CD4-positive, CD25-positive, alpha-beta regulatory T cell (primary cell): ENCODE results near the gene L2HGDH. TPM values are rescaled to one million over a fixed set of nuclear protein-coding genes. Genes with fewer than 3 reads are reported as not detected.

Source experiments
- ATAC-seq, 2 donors: fragments of 150-1000 bp; cut with Tn5 transposase; one replicate each; pipeline ENCODE4 v1.10.0; 2021; ENCODE audit warnings: low read depth in 2 of 2, moderate number of reproducible peaks in 2 of 2, moderate library complexity in 1 of 2
- DNase-seq, 3 donors: peaks; one replicate each; pipeline versions ENCODE4 v3.0.0 to v3.0.0-alpha.2; 2012 to 2022; ENCODE audit warnings: mixed read lengths in 1 of 3
- H3K27ac ChIP-seq: one replicate; pipeline ENCODE4 v1.7.0; 2013; ENCODE audit warnings: mild to moderate bottlenecking, low read length; ENCODE audit not compliant: insufficient read depth, poor library complexity, severe bottlenecking
- H3K27me3 ChIP-seq: one replicate; pipeline ENCODE4 v1.7.0; 2013; ENCODE audit warnings: low read length; ENCODE audit not compliant: control insufficient read depth, insufficient read depth
- H3K36me3 ChIP-seq: one replicate; pipeline ENCODE4 v1.7.0; 2013; ENCODE audit warnings: mild to moderate bottlenecking, low read length, moderate library complexity; ENCODE audit not compliant: control insufficient read depth, insufficient read depth
- H3K4me1 ChIP-seq: 2 replicates; pipeline ENCODE4 v1.7.0; 2013; ENCODE audit warnings: mild to moderate bottlenecking, low read length; ENCODE audit not compliant: insufficient read depth, control insufficient read depth, poor library complexity, severe bottlenecking
- H3K4me3 ChIP-seq: one replicate; pipeline ENCODE4 v1.7.0; 2013; ENCODE audit warnings: low read depth, mild to moderate bottlenecking, low read length, moderate library complexity
- H3K9me3 ChIP-seq, 2 experiments: 1 replicate in 1 of 2; 2 replicates in 1 of 2; pipeline ENCODE4 v1.7.0; 2013; ENCODE audit warnings: low read length in 2 of 2, mild to moderate bottlenecking in 1 of 2, moderate library complexity in 1 of 2; ENCODE audit not compliant: control insufficient read depth in 2 of 2
- H3K27ac Mint-ChIP-seq, 3 donors: one replicate each; pipeline ENCODE4 v1.8.0; 2020 to 2022; ENCODE audit warnings: mild to moderate bottlenecking in 3 of 3, mixed read lengths in 3 of 3, moderate library complexity in 2 of 3
- H3K27me3 Mint-ChIP-seq: one replicate; pipeline ENCODE4 v1.8.0; 2022; ENCODE audit warnings: mild to moderate bottlenecking, mixed read lengths
- H3K36me3 Mint-ChIP-seq: one replicate; pipeline ENCODE4 v1.8.0; 2020; ENCODE audit warnings: mixed read lengths
- H3K4me1 Mint-ChIP-seq, 4 donors: one replicate each; pipeline ENCODE4 v1.8.0; 2020 to 2022; ENCODE audit warnings: mixed read lengths in 4 of 4, mild to moderate bottlenecking in 1 of 4
- H3K4me3 Mint-ChIP-seq, 4 donors: one replicate each; pipeline ENCODE4 v1.8.0; 2020 to 2022; ENCODE audit warnings: mild to moderate bottlenecking in 4 of 4, mixed read lengths in 4 of 4, moderate library complexity in 3 of 4
- H3K9me3 Mint-ChIP-seq, 7 donors: one replicate each; pipeline ENCODE4 v1.8.0; 2020 to 2022; ENCODE audit warnings: mixed read lengths in 7 of 7, mild to moderate bottlenecking in 3 of 7, moderate library complexity in 2 of 7
- polyA plus RNA-seq, 4 donors: library from polyadenylated mRNA; unstranded; fragments of 300-500 nt; fragmentation: Illumina TruSeq; gene quantifications; one replicate each; pipeline ENCODE4 v1.2.3, GENCODE V29; 2021
- total RNA-seq: library from RNA; stranded (reverse); gene quantifications from one replicate; pipeline ENCODE4 v1.2.3, GENCODE V29; 2022

The L2HGDH gene
- total and polyA plus RNA-seq, 5 donors from 2014 or later, result 2.2 to 3.7 (median 3.2) TPM

- Histone ChIP-seq H3K9me3 (no peaks in the 10 kb centered on the region), H3K4me1 (no peaks in the 10 kb centered on the region), H3K36me3 (peaks cover 5% of the 10 kb centered on the region), H3K4me3 (no peak overlapping the region), H3K27me3 (no peaks in the 10 kb centered on the region), H3K27ac (no peak overlapping the region)
- peak overlapping the region in 1 of 3 donors; percentile 85 for H3K27ac Mint-ChIP-seq
- peaks cover 0 to 19% (median 12%) of the 10 kb centered on the region in 4 donors for H3K4me1 Mint-ChIP-seq
- ATAC-seq, result no peak
- H3K9me3 Mint-ChIP-seq, result peaks cover 0 to 1% (median 0%) of the 10 kb centered on the region in 7 donors
- no peak for DNase-seq
- H3K36me3 Mint-ChIP-seq, result peaks cover 8% of the 10 kb centered on the region
- H3K27me3 Mint-ChIP-seq, result no peaks in the 10 kb centered on the region
- H3K4me3 Mint-ChIP-seq, result no peak overlapping the region
Measured at GRCh38 chr14:50344876-50345563, 33.0 kb upstream of the L2HGDH start.

GRCh38 chr14:50344116-50344775 lies 32.2 kb upstream of the L2HGDH start:
- Histone ChIP-seq H3K9me3 (no peaks in the 10 kb centered on the region), H3K27me3 (no peaks in the 10 kb centered on the region), H3K4me3 (no peak overlapping the region), H3K4me1 (no peaks in the 10 kb centered on the region), H3K27ac (no peak overlapping the region), H3K36me3 (peaks cover 5% of the 10 kb centered on the region)
- H3K27me3 Mint-ChIP-seq, result no peaks in the 10 kb centered on the region
- no peaks in the 10 kb centered on the region for H3K9me3 Mint-ChIP-seq
- peaks cover 12% of the 10 kb centered on the region for H3K36me3 Mint-ChIP-seq
- ATAC-seq (peak; percentile 79 to 84), DNase-seq (peak in 1 of 3 donors; percentile 56)
- H3K27ac Mint-ChIP-seq, result peak overlapping the region in 1 of 3 donors; percentile 55
- H3K4me1 Mint-ChIP-seq, result peaks cover 0 to 19% (median 12%) of the 10 kb centered on the region in 4 donors
- H3K4me3 Mint-ChIP-seq, result no peak overlapping the region

- Histone ChIP-seq H3K4me3 (no peak overlapping the region), H3K36me3 (peaks cover 11% of the 10 kb centered on the region), H3K27me3 (no peaks in the 10 kb centered on the region), H3K4me1 (no peaks in the 10 kb centered on the region), H3K9me3 (no peaks in the 10 kb centered on the region), H3K27ac (no peak overlapping the region)
- Mint-ChIP-seq H3K4me1 (peaks cover 0 to 14% (median 13%) of the 10 kb centered on the region in 4 donors), H3K4me3 (no peak overlapping the region), H3K36me3 (peaks cover 17% of the 10 kb centered on the region), H3K27me3 (no peaks in the 10 kb centered on the region), H3K27ac (no peak overlapping the region), H3K9me3 (no peaks in the 10 kb centered on the region)
- DNase-seq (no peak), ATAC-seq (no peak)
Measured at GRCh38 chr14:50343434-50343833, 31.4 kb upstream of the L2HGDH start.

- Mint-ChIP-seq H3K9me3 (no peaks in the 10 kb centered on the region), H3K4me3 (no peak overlapping the region), H3K27me3 (no peaks in the 10 kb centered on the region), H3K36me3 (peaks cover 17% of the 10 kb centered on the region), H3K27ac (peak overlapping the region in 1 of 3 donors; percentile 29), H3K4me1 (peaks cover 0 to 14% (median 12%) of the 10 kb centered on the region in 4 donors)
- H3K27me3 ChIP-seq, result no peaks in the 10 kb centered on the region
- H3K4me3 ChIP-seq, result no peak overlapping the region
- H3K9me3 ChIP-seq, result no peaks in the 10 kb centered on the region
- H3K4me1 ChIP-seq, result no peaks in the 10 kb centered on the region
- no peak overlapping the region for H3K27ac ChIP-seq
- H3K36me3 ChIP-seq, result peaks cover 11% of the 10 kb centered on the region
- DNase-seq (peak in 2 of 3 donors; percentile 10 to 52), ATAC-seq (peak in 1 of 2 donors; percentile 52)
Measured at GRCh38 chr14:50342221-50343078, 30.4 kb upstream of the L2HGDH start.

GRCh38 chr14:50340963-50341362 lies 28.9 kb upstream of the L2HGDH start:
- Histone ChIP-seq H3K27me3 (no peaks in the 10 kb centered on the region), H3K9me3 (no peaks in the 10 kb centered on the region), H3K4me3 (no peak overlapping the region), H3K36me3 (peaks cover 11% of the 10 kb centered on the region), H3K27ac (no peak overlapping the region), H3K4me1 (peaks cover 5% of the 10 kb centered on the region)
- peaks cover 0 to 21% (median 14%) of the 10 kb centered on the region in 4 donors for H3K4me1 Mint-ChIP-seq
- no peaks in the 10 kb centered on the region for H3K9me3 Mint-ChIP-seq
- no peaks in the 10 kb centered on the region for H3K27me3 Mint-ChIP-seq
- DNase-seq (no peak), ATAC-seq (no peak)
- peaks cover 15% of the 10 kb centered on the region for H3K36me3 Mint-ChIP-seq
- peak overlapping the region in 2 of 3 donors; percentile 49 to 75 for H3K27ac Mint-ChIP-seq
- H3K4me3 Mint-ChIP-seq, result no peak overlapping the region

- Histone ChIP-seq H3K27me3 (no peaks in the 10 kb centered on the region), H3K4me3 (no peak overlapping the region), H3K27ac (no peak overlapping the region), H3K9me3 (no peaks in the 10 kb centered on the region), H3K36me3 (peaks cover 11% of the 10 kb centered on the region), H3K4me1 (peaks cover 8% of the 10 kb centered on the region)
- Mint-ChIP-seq H3K4me1 (peaks cover 0 to 28% (median 16%) of the 10 kb centered on the region in 4 donors), H3K36me3 (peaks cover 11% of the 10 kb centered on the region), H3K27ac (no peak overlapping the region), H3K9me3 (no peaks in the 10 kb centered on the region), H3K27me3 (no peaks in the 10 kb centered on the region), H3K4me3 (no peak overlapping the region)
- no peak for ATAC-seq
- DNase-seq, result no peak
Measured at GRCh38 chr14:50340045-50340444, 28.0 kb upstream of the L2HGDH start.

- ATAC-seq (no peak), DNase-seq (no peak)
- H3K27ac ChIP-seq, result no peak overlapping the region
- no peaks in the 10 kb centered on the region for H3K9me3 ChIP-seq
- no peak overlapping the region for H3K4me3 ChIP-seq
- peaks cover 0 to 25% (median 13%) of the 10 kb centered on the region in 4 donors for H3K4me1 Mint-ChIP-seq
- H3K27ac Mint-ChIP-seq, result no peak overlapping the region
- peaks cover 11% of the 10 kb centered on the region for H3K36me3 ChIP-seq
- H3K4me1 ChIP-seq, result peaks cover 8% of the 10 kb centered on the region
- H3K4me3 Mint-ChIP-seq, result no peak overlapping the region
- H3K27me3 ChIP-seq, result no peaks in the 10 kb centered on the region
- H3K36me3 Mint-ChIP-seq, result peaks cover 15% of the 10 kb centered on the region
- H3K9me3 Mint-ChIP-seq, result no peaks in the 10 kb centered on the region
- no peaks in the 10 kb centered on the region for H3K27me3 Mint-ChIP-seq
Measured at GRCh38 chr14:50339178-50339804, 27.3 kb upstream of the L2HGDH start.
